Brain microvascular endothelial cell (primary cell): ENCODE measurements around the gene GDF7.

Source experiments
- DNase-seq: peaks from one replicate; pipeline ENCODE4 v3.0.0-alpha.2; 2020
- H3K27ac ChIP-seq: fragments of 250-450 bp; sonication (Bioruptor Pico); 2 replicates; pipeline ENCODE4 v1.5.1; 2020; ENCODE audit warnings: mild to moderate bottlenecking, moderate library complexity
- H3K27me3 ChIP-seq: fragments of 250-450 bp; sonication (Bioruptor Pico); replicated peaks from 2 replicates; pipeline ENCODE4 v1.5.1; 2020; ENCODE audit warnings: mild to moderate bottlenecking
- H3K36me3 ChIP-seq: fragments of 250-450 bp; sonication (Bioruptor Pico); replicated peaks from 2 replicates; pipeline ENCODE4 v1.5.1; 2020; ENCODE audit warnings: mild to moderate bottlenecking
- H3K4me3 ChIP-seq: 2 replicates; pipeline ENCODE4 v1.5.1; 2011; ENCODE audit warnings: low read depth, mild to moderate bottlenecking, control low read depth, low read length, moderate library complexity
- CTCF ChIP-seq: IDR thresholded peaks from 2 replicates; pipeline ENCODE4 v1.5.1; 2011; ENCODE audit warnings: low read depth, mild to moderate bottlenecking, moderate library complexity, low read length, control low read depth, inconsistent platforms; ENCODE audit errors: missing control alignments
- in situ Hi-C: cut with HindIII; loops from 2 replicates; pipeline ENCODE4 v1.10.0; 2017; ENCODE audit warnings: low sequenced_read_pairs, low pct_ligation_motif_present

GDF7 gene

GRCh38 chr2:20666304-20667150 lies at the start of gene GDF7:
Gene GDF7, plus strand, starts transcription at chr2:20667144. Its CDS starts 96 bp downstream, at chr2:20667240.
- no peak for DNase-seq
- peak within 1 kb of the TSS; percentile 37 for H3K4me3 ChIP-seq
- H3K27ac ChIP-seq: no peak within 1 kb of the TSS
- H3K27me3 ChIP-seq: peaks cover 82% of the 10 kb centered on the region
- in situ Hi-C loops: no loop called here
- peak; percentile 31 for TF ChIP-seq CTCF
- no peaks in the 10 kb centered on the region for H3K36me3 ChIP-seq

GRCh38 chr2:20617892-20618467 lies 49.0 kb upstream of the GDF7 start:
- peak overlapping the region; percentile 71 for H3K27ac ChIP-seq

GRCh38 chr2:20618468-20618885 lies 48.5 kb upstream of the GDF7 start:
- H3K27ac ChIP-seq: peak overlapping the region; percentile 71
- H3K27me3 ChIP-seq: no peaks in the 10 kb centered on the region
- no peak for DNase-seq
- in situ Hi-C loops: no loop called here
- H3K36me3 ChIP-seq: no peaks in the 10 kb centered on the region
- H3K4me3 ChIP-seq: no peak overlapping the region
- no peak for TF ChIP-seq CTCF

More at GRCh38 chr2:20617892-20618467, 49.0 kb upstream of the GDF7 start:
- no peaks in the 10 kb centered on the region for H3K27me3 ChIP-seq
- no peaks in the 10 kb centered on the region for H3K36me3 ChIP-seq
- peak; percentile 73 for TF ChIP-seq CTCF
- no peak overlapping the region for H3K4me3 ChIP-seq
- in situ Hi-C loops: no loop called here
- DNase-seq: peak; percentile 98

- TF ChIP-seq CTCF: no peak
- H3K4me3 ChIP-seq: no peak overlapping the region
- no peaks in the 10 kb centered on the region for H3K27me3 ChIP-seq
- no peaks in the 10 kb centered on the region for H3K36me3 ChIP-seq
- H3K27ac ChIP-seq: no peak overlapping the region
- no peak for DNase-seq
- in situ Hi-C loops: no loop called here
Observed at GRCh38 chr2:20618886-20619521, 47.9 kb upstream of the GDF7 start.

- no peaks in the 10 kb centered on the region for H3K27me3 ChIP-seq
- in situ Hi-C loops: no loop called here
- DNase-seq: peak; percentile 43
- H3K27ac ChIP-seq: no peak overlapping the region
- no peak overlapping the region for H3K4me3 ChIP-seq
- TF ChIP-seq CTCF: no peak
- no peaks in the 10 kb centered on the region for H3K36me3 ChIP-seq
Observed at GRCh38 chr2:20619624-20620024, 47.3 kb upstream of the GDF7 start.
